Endometrial microvascular endothelial cells (primary cell): ENCODE data around the gene ZNF728. TPM values are rescaled to one million over a fixed set of nuclear protein-coding genes. Genes with fewer than 3 reads are reported as not detected.
"Not testable (repeated sequence)": the region's sequence is repeated elsewhere in the genome, so short reads cannot be mapped to it uniquely, and the experiment has no call there.

Experiments
- in situ Hi-C: cut with HindIII; loops from 2 replicates; pipeline ENCODE4 v1.10.0; 2017; ENCODE audit warnings: low sequenced_read_pairs, low pct_unique_long_range_greater_than_20kb; ENCODE audit errors: inconsistent ontology term
- total RNA-seq: library from RNA; depleted of rRNA; stranded (reverse); fragments of >200 nt; gene quantifications from one replicate; pipeline ENCODE4 v1.2.3, GENCODE V29; 2015; ENCODE audit errors: inconsistent ontology term

Gene ZNF728
- total RNA-seq = not detected

- in situ Hi-C loops = no loop called here
Measured at GRCh38 chr19:23002690-23003422, at the start of gene ZNF728. Gene ZNF728 (minus strand): TSS chr19:23003176. CDS start chr19:23003030, 146 bp downstream.

DNA sequence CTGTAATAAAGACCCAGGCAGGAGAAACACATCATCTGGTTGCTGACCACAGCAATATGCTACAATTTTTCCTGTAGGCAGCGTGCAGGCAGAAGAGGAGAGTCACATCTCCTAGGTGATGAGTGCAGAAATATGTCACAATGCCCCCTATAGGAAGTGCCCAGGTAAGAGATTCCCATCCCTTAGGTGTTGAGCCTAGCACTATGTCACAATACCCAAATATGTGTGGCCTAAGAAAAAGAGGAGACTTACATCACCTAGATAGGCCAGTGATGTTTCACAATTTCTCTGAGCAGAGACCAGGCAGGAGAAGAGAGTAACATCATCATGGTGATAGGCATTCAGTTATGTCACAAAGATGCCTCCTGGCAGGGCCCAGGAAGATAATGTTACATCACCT lies 49.4 kb upstream of the ZNF728 start:
- in situ Hi-C loops = no loop called here

DNA sequence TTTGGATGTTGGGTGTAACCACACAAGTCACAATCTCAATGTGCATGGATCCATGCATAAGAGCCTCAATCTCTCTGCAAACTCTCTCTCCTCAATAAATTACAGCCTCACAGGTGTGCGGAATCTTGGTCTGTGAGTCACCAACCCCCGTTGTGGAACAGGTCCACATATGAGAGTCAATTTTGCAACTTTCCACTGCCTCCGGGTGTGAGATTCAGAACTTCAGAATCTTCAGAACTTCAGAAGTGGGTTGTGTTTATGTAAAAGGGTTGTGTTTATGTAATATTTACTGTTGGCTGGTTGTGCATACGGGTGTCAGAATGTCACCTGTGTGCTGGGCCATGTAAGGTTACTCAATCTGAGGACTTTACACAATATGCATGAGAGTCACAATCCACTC lies 46.3 kb upstream of the ZNF728 start:
- in situ Hi-C loops = no loop called here

DNA sequence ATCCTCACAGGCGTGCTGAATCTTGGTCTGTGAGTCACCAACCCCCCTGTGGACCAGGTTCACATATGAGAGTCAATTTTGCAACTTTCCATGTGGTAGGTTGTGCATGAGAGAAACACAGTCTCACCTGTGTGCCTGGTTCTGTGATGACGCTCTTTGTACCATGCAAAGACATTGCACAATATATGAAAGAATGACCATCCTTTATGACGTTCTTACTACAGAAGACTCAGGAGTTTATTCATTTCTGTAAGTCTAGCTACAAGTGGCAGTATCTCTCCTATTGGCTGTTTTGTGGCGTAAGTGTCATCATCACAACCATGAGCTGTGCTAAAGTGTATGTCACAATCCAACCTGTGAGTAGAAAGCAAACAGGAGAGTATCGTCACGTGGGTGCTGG lies 43.8 kb upstream of the ZNF728 start:
- in situ Hi-C loops = no loop called here

DNA sequence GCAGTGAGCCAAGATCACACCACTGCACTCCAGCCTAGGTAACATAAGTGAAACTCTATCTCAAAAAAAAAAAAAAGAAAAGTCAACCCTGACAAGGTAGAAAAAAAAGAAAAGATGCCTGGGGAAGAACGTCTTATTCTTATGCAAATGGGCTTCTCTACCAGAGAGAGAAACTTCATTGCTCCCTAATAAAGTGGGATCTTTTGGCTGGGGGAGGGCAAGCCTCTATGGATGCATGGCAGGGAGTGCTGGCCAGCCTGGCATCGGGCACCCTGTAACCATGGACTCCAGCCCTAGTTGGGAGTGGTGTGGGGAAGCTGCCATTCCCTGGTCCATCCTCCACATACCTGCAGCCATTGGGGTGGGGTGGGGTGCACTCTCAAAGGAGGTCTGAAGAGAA lies 30.7 kb upstream of the ZNF728 start:
- in situ Hi-C loops = no loop called here

GRCh38 chr19:23015660-23016059 lies 12.7 kb upstream of the ZNF728 start:
- in situ Hi-C loops = no loop called here

DNA sequence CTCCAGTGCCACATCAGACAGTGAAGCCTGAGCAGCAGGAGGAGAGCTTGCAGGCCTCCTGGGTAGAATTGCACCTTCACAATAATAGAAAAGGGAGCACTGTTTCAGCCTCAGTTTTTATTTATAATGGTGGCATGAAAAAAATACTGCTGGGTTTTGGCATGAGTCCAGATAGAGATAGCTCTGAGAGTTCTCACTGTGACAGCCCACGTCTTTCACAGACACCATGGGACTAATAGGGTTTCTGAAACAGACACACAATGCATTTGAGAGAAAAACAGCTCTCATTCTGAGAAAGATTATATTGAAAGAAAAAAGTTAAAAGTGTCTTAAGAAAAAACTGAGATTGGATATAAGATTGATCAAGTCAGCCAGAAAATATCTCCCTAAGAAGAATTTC lies 8.0 kb downstream of the ZNF728 start:
- in situ Hi-C loops = not testable (repeated sequence)

DNA sequence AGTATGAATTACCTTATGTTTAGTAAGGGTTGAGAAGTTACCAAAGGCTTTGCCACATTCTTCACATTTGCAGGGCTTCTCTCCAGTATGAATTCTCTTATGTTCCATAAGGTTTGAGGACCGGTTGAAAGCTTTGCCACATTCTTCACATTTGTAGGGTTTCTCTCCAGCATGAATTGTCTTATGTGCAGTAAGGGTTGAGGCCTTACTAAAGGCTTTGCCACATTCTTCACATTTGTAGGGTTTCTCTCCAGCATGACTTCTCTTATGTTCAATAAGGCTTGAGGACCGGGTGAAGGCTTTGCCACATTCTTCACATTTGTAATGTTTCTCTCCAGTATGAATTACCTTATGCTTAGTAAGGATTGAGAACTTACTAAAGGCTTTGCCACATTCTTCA lies 26.7 kb downstream of the ZNF728 start:
- in situ Hi-C loops = no loop called here

DNA sequence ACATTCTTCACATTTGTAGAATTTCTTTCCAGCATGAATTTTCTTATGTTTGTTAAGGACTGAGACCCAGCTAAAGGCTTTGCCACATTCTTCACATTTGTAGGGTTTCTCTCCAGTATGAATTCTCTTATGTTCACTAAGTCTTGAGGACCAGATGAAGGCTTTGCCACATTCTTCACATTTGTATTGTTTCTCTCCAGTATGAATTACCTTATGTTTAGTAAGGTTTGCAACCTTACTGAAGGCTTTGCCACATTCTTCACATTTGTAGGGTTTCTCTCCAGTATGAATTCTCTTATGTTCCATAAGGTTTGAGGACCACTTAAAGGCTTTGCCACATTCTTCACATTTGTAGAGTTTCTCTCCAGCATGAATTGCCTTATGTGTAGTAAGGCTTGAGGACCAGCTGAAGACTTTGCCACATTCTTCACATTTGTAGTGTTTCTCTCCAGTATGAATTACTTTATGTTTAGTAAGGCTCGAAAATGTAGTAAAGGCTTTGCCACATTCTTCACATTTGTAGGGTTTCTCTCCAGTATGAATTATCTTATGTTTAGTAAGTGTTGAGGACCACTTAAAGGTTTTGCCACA lies 27.3 kb downstream of the ZNF728 start:
- in situ Hi-C loops = not testable (repeated sequence)

DNA sequence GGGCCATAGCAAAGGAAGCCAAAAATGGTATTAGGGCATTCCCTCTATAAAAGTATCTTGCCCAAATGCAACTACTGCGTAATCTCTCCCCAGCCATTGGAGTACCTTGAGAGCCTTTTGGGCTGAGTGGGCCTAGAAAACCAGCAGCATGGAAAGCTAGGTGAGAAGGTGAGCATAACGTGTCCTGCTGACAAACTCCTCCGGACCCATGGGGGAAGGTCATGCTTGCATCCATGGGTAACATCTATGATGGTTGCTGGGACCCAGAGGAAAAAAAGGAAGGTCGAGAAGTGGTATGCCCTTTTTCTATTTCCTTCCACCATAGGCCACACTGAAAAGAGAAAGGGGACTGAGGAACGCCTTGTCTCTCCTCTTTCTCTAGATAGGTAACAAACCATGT lies 57.4 kb downstream of the ZNF728 start:
- in situ Hi-C loops = no loop called here

- in situ Hi-C loops = no loop called here
Measured at GRCh38 chr19:22935151-22935550, 67.8 kb downstream of the ZNF728 start.

DNA sequence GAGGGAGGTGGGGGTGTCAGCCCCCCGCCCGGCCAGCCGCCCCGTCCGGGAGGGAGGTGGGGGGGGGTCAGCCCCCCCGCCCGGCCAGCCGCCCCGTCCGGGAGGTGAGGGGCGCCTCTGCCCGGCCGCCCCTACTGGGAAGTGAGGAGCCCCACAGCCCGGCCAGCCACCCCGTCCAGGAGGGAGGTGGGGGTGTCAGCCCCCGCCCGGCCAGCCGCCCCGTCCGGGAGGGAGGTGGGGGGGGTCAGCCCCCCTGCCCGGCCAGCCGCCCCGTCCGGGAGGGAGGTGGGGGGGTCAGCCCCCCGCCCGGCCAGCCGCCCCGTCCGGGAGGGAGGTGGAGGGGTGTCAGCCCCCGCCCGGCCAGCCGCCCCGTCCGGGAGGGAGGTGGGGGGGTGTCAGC lies 75.4 kb downstream of the ZNF728 start:
- in situ Hi-C loops = not testable (repeated sequence)

DNA sequence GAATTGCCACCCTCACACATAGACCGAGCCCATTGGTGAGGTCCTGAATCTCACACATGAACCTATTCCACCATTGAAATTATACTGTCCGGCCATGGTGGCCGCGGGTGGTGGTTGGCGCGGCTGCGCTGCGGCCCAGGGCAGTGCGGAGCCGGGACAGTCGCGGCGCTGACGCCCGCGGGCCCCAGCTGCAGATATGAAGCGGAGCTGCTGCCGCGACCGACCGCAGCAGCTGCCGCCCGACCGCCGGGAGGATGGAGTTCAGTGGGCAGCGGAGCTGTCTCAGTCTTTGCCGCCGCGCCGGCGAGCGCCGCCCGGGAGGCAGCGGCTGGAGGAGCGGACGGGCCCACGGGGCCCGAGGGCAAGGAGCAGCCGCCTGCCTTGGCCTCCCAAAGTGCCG lies 77.8 kb downstream of the ZNF728 start:
- in situ Hi-C loops = not testable (repeated sequence)

Other genes starting within 250 kb of the ZNF728 start
- not detected for gene ZNF99, start 219.0 kb downstream of the ZNF728 start, total RNA-seq
- not detected for gene ZNF723, start 170.9 kb downstream of the ZNF728 start, total RNA-seq
- not detected for gene ZNF730, start 113.8 kb upstream of the ZNF728 start, total RNA-seq
- gene ZNF724, start 247.2 kb upstream of the ZNF728 start, total RNA-seq = 2.2 TPM